KMS-11 (cell line): Measurements from ENCODE around the gene CGB3.
"Not testable (repeated sequence)": the region's sequence is repeated elsewhere in the genome, so short reads cannot be mapped to it uniquely, and the experiment has no call there.

Source experiments
- H2AFZ ChIP-seq: fragments of 200-600 bp; sonication (generic); 2 replicates; pipeline ENCODE4 v1.6.1; 2016; ENCODE audit warnings: antibody characterized with exemption, mixed run types, low read depth
- H3K27ac ChIP-seq: fragments of 200-600 bp; sonication (generic); 2 replicates; pipeline ENCODE4 v1.6.1; 2016; ENCODE audit warnings: mild to moderate bottlenecking, mixed run types
- H3K27me3 ChIP-seq: fragments of 200-600 bp; sonication (generic); 2 replicates; pipeline ENCODE4 v1.6.1; 2017; ENCODE audit warnings: mild to moderate bottlenecking, low read depth, mixed run types, moderate library complexity; ENCODE audit not compliant: insufficient read depth
- H3K36me3 ChIP-seq: fragments of 200-600 bp; sonication (generic); 2 replicates; pipeline ENCODE4 v1.6.1; 2017; ENCODE audit warnings: mild to moderate bottlenecking, mixed run types; ENCODE audit not compliant: insufficient read depth
- H3K4me1 ChIP-seq: fragments of 200-600 bp; sonication (generic); 2 replicates; pipeline ENCODE4 v1.6.1; 2016; ENCODE audit warnings: mild to moderate bottlenecking, low read depth, mixed run types; ENCODE audit not compliant: poor library complexity, severe bottlenecking
- H3K4me2 ChIP-seq: fragments of 200-600 bp; sonication (generic); 2 replicates; pipeline ENCODE4 v1.7.0; 2016; ENCODE audit warnings: mild to moderate bottlenecking, mixed run types
- H3K4me3 ChIP-seq: fragments of 200-600 bp; sonication (generic); IDR thresholded peaks from 2 replicates; pipeline ENCODE4 v1.6.1; 2017; ENCODE audit warnings: low read depth, low read length, mixed read lengths; ENCODE audit not compliant: insufficient read depth
- H3K79me2 ChIP-seq: fragments of 200-600 bp; sonication (generic); 2 replicates; pipeline ENCODE4 v1.6.1; 2016; ENCODE audit warnings: low read depth, mixed run types; ENCODE audit not compliant: insufficient read depth
- H3K9ac ChIP-seq: fragments of 200-600 bp; sonication (generic); 2 replicates; pipeline ENCODE4 v1.6.1; 2016; ENCODE audit warnings: mild to moderate bottlenecking, mixed run types
- H4K20me1 ChIP-seq: fragments of 200-600 bp; sonication (generic); 2 replicates; pipeline ENCODE4 v1.6.1; 2016; ENCODE audit warnings: mild to moderate bottlenecking, mixed run types; ENCODE audit not compliant: insufficient read depth
- TF ChIP-seq, protein P1 (sequence below): fragments of 200-600 bp; sonication (generic); conservative IDR thresholded peaks from 2 replicates; pipeline ENCODE4 v1.6.1; 2017; ENCODE audit warnings: low read depth, mild to moderate bottlenecking, antibody characterized with exemption, low read length, moderate library complexity, mixed read lengths

The CGB3 gene

GRCh38 chr19:49020342-49020741 is 3.8 kb downstream of the CGB3 start:
- Histone ChIP-seq H3K4me3 (no peak overlapping the region), H4K20me1 (no peaks in the 10 kb centered on the region), H3K27ac (no peak overlapping the region), H3K27me3 (peaks cover 30% of the 10 kb centered on the region), H3K79me2 (no peaks in the 10 kb centered on the region), H3K4me1 (no peaks in the 10 kb centered on the region), H2AFZ (no peak overlapping the region), H3K36me3 (no peaks in the 10 kb centered on the region), H3K4me2 (no peak overlapping the region), H3K9ac (no peak overlapping the region)
- TF ChIP-seq, protein P1, sequence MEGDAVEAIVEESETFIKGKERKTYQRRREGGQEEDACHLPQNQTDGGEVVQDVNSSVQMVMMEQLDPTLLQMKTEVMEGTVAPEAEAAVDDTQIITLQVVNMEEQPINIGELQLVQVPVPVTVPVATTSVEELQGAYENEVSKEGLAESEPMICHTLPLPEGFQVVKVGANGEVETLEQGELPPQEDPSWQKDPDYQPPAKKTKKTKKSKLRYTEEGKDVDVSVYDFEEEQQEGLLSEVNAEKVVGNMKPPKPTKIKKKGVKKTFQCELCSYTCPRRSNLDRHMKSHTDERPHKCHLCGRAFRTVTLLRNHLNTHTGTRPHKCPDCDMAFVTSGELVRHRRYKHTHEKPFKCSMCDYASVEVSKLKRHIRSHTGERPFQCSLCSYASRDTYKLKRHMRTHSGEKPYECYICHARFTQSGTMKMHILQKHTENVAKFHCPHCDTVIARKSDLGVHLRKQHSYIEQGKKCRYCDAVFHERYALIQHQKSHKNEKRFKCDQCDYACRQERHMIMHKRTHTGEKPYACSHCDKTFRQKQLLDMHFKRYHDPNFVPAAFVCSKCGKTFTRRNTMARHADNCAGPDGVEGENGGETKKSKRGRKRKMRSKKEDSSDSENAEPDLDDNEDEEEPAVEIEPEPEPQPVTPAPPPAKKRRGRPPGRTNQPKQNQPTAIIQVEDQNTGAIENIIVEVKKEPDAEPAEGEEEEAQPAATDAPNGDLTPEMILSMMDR, result no peak

- no peaks in the 10 kb centered on the region for H4K20me1 ChIP-seq
- H2AFZ ChIP-seq, result peak overlapping the region; percentile 41; the same call in 1 of the 2 replicates
- no peak overlapping the region for H3K9ac ChIP-seq
- TF ChIP-seq, protein P1, result no peak
- peak overlapping the region; percentile 73 for H3K4me2 ChIP-seq
- H3K27me3 ChIP-seq, result peaks cover 30% of the 10 kb centered on the region
- no peaks in the 10 kb centered on the region for H3K4me1 ChIP-seq
- no peaks in the 10 kb centered on the region for H3K36me3 ChIP-seq
- no peaks in the 10 kb centered on the region for H3K79me2 ChIP-seq
- no peak overlapping the region for H3K4me3 ChIP-seq
- H3K27ac ChIP-seq, result no peak overlapping the region
Observed at GRCh38 chr19:49019242-49019932, 4.7 kb downstream of the CGB3 start.

DNA sequence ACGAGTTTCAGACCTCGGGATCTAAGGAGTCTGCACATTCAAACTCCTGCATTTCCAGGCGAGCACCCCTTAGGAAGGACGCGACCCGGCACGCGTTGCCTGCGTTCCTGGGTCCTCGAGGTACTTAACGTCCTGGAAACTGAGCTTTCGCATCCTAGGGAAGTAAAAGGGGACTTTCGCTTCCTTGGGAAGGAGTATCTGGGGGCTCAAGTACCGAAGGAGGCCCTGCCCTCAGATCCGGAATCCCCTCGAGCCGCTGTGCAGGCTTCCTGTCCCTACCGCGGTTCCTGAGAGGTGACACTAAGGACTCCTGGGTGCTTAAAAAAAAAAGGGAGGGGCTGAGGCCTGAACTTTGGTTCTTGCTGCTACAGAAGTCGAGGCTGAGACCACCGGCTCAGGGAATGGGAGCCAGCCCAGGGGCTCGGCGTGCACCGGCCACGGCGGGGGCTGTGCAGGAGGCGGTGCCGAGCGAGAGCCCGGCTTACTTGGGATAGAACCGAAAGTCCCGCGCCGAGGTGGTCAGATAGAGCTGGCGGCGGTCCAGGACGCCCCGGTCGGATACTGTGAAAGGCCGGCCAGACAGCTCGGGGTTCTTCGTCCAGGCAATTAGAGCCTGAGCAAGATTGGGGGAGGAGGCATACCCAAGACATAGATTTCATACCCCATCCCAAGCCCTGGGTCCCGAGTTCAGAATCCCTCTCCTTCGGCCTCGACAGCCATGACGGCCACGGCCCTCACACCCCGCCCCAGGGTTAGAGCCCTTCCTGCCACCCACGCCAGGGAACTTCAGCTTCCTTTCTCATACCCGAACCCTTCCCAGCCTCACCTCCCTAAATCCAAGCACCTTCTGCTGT is 5.5 kb downstream of the CGB3 start:
- H3K36me3 ChIP-seq, H3K9ac ChIP-seq, H3K4me1 ChIP-seq, H3K4me3 ChIP-seq, H4K20me1 ChIP-seq, H3K27ac ChIP-seq, H3K79me2 ChIP-seq: not testable (repeated sequence)
- Histone ChIP-seq H2AFZ (peak overlapping the region; percentile 41; the same call in 1 of the 2 replicates), H3K27me3 (peaks cover 30% of the 10 kb centered on the region), H3K4me2 (peak overlapping the region; percentile 73)

DNA sequence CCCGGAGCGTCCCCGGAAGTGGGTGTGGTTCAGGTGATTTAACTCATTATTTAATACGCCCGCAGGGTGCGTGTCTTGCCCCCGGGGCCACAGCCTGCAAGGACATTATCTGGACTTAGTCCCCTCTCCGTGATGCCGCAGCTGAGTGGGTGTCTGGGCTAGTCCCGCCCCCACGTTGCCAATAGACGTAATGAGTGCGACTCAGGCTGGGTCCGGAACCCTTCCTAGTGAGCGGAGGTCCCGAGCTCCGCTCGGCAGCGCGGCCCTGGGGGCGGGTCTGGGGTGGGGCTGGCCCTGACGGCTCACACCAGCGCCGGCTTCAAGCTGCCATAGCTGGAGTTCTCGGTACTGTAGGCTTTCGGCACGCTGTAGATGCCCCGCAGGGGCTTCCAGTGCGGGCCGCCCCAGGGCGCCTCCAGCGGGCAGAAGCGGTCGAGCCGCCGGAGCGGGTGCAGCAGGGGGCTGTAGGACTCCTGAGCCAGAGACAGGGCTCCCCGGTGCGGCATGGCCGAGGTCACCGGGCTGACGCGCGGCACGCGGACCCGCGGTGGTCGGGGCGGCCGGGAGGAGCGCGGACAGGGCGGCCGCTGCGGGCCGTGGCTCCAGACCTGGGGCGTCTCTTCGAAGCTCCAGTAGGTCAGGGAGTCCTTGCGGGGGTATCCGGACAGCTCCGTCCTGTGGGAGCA is 6.3 kb downstream of the CGB3 start:
- H4K20me1 ChIP-seq, result no peaks in the 10 kb centered on the region
- no peaks in the 10 kb centered on the region for H3K79me2 ChIP-seq
- no peaks in the 10 kb centered on the region for H3K36me3 ChIP-seq
- TF ChIP-seq, protein P1, result peak; percentile 53
- H3K4me1 ChIP-seq, result no peaks in the 10 kb centered on the region
- H3K4me2 ChIP-seq, result peak overlapping the region; percentile 73
- H3K9ac ChIP-seq, result no peak overlapping the region; the same call in 1 of the 2 replicates
- peaks cover 30% of the 10 kb centered on the region for H3K27me3 ChIP-seq
- H2AFZ ChIP-seq, result peak overlapping the region; percentile 14; the same call in 1 of the 2 replicates
- H3K27ac ChIP-seq, result no peak overlapping the region
- H3K4me3 ChIP-seq, result no peak overlapping the region
